A673 (cell line): ENCODE measurements around the gene PDE9A. TPM values are rescaled to one million over a fixed set of nuclear protein-coding genes. Genes with fewer than 3 reads are reported as not detected.
A peak's percentile ranks its signal among the peaks of the same experiment; 100 is the strongest.

Experiments
- BruUV-seq: library from RNA; stranded (reverse); fragments of 400-500 nt; replicated peaks from 2 replicates; lab custom pipeline; 2021; lab: Mats Ljungman, UMichigan
- CTCF ChIA-PET: fragments of 300-600 bp; sonication (Branson Sonifier 250); formaldehyde crosslinking; loops from one replicate; lab custom pipeline; 2022; ENCODE audit warnings: antibody characterized with exemption; lab: Charles Lee
- POLR2A ChIA-PET: fragments of 300-600 bp; sonication (Branson Sonifier 250); formaldehyde crosslinking; loops from one replicate; lab custom pipeline; 2022; ENCODE audit warnings: antibody characterized with exemption; ENCODE audit not compliant: low non-redundant PET; lab: Charles Lee
- DNase-seq: peaks from one replicate; pipeline ENCODE4 v3.0.0-alpha.2; 2015; ENCODE audit warnings: low spot score
- H3K27ac ChIP-seq: fragments of 200-600 bp; sonication (generic); 2 replicates; pipeline ENCODE4 v1.5.1; 2016; ENCODE audit warnings: mixed run types, low read depth, mild to moderate bottlenecking, mixed read lengths, antibody characterized with exemption, low read length; ENCODE audit not compliant: poor library complexity, severe bottlenecking
- H3K27me3 ChIP-seq: fragments of 200-600 bp; sonication (generic); replicated peaks from 2 replicates; pipeline ENCODE4 v1.6.1; 2017; ENCODE audit warnings: mixed run types, low read depth, mild to moderate bottlenecking, mixed read lengths, antibody characterized with exemption, low read length; ENCODE audit not compliant: insufficient read depth, poor library complexity
- H3K36me3 ChIP-seq: fragments of 200-600 bp; sonication (generic); 2 replicates; pipeline ENCODE4 v1.6.1; 2016; ENCODE audit warnings: mixed run types, mild to moderate bottlenecking, mixed read lengths, antibody characterized with exemption, low read length; ENCODE audit not compliant: insufficient read depth, poor library complexity, severe bottlenecking
- H3K4me1 ChIP-seq: fragments of 200-600 bp; sonication (generic); 2 replicates; pipeline ENCODE4 v1.6.1; 2017; ENCODE audit warnings: mixed run types, mild to moderate bottlenecking, mixed read lengths, antibody characterized with exemption, low read length; ENCODE audit not compliant: insufficient read depth, poor library complexity, severe bottlenecking
- H3K4me3 ChIP-seq: fragments of 200-600 bp; sonication (generic); 2 replicates; pipeline ENCODE4 v1.5.1; 2016; ENCODE audit warnings: low read depth, mixed run types, mild to moderate bottlenecking, mixed read lengths, low read length; ENCODE audit not compliant: poor library complexity, severe bottlenecking
- H3K9me3 ChIP-seq: fragments of 200-600 bp; sonication (generic); 2 replicates; pipeline ENCODE4 v1.6.1; 2016; ENCODE audit warnings: mixed run types, low read depth, mild to moderate bottlenecking, mixed read lengths, antibody characterized with exemption, low read length; ENCODE audit not compliant: poor library complexity, severe bottlenecking
- EZH2 ChIP-seq: fragments of 200-600 bp; sonication (generic); IDR thresholded peaks from 2 replicates; pipeline ENCODE4 v1.6.1; 2017; ENCODE audit warnings: borderline replicate concordance, low read depth, mild to moderate bottlenecking, mixed read lengths, antibody characterized with exemption, low read length; ENCODE audit not compliant: poor library complexity, severe bottlenecking
- intact Hi-C: fragments of 100-400 bp; cut with micrococcal nuclease; formaldehyde crosslinking; loops from one replicate; pipeline ENCODE4 v1.10.0; 2022; ENCODE audit not compliant: unreplicated experiment
- total RNA-seq: library from RNA; stranded (reverse); gene quantifications from 2 replicates; pipeline ENCODE4 v1.2.3, GENCODE V29; 2021
- TF ChIP-seq, protein P1 (sequence below): fragments of 300-800, 200-600 bp; sonication (generic); conservative IDR thresholded peaks from 2 replicates; pipeline ENCODE4 v1.5.1; 2017; ENCODE audit warnings: low read depth, mild to moderate bottlenecking, antibody characterized with exemption, low read length, moderate library complexity, mixed read lengths

PDE9A gene
- total RNA-seq, 1 experiment from 2014 or later, result 14.3 TPM

DNA sequence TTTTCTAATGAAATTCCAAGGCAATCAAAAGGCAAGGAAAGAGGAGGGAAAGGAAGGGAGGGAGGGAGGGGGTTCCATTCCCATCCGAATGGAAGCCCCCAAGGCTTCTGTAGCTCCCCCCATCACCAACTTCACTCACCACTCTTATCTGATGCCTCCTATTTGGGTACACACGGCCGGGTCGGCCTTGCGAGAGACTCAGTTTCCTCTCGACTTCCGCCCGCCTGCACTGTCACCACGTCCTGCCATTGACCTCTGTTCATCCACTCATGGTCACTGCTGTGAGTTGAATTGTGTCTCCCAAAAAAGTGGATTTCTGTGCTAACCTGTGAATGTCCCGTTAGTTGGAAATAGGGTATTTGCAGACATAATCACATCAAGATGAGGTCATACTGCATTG is 11.2 kb downstream of the PDE9A start:
- no peak overlapping the region for H3K27ac ChIP-seq
- no peaks in the 10 kb centered on the region for H3K27me3 ChIP-seq
- H3K36me3 ChIP-seq, result no peaks in the 10 kb centered on the region
- BruUV-seq, result no TSS peak
- POLR2A ChIA-PET, result no interaction called here
- peaks cover 28% of the 10 kb centered on the region for H3K4me1 ChIP-seq
- H3K9me3 ChIP-seq, result no peaks in the 10 kb centered on the region
- CTCF ChIA-PET, result no interaction called here
- TF ChIP-seq, protein P1, sequence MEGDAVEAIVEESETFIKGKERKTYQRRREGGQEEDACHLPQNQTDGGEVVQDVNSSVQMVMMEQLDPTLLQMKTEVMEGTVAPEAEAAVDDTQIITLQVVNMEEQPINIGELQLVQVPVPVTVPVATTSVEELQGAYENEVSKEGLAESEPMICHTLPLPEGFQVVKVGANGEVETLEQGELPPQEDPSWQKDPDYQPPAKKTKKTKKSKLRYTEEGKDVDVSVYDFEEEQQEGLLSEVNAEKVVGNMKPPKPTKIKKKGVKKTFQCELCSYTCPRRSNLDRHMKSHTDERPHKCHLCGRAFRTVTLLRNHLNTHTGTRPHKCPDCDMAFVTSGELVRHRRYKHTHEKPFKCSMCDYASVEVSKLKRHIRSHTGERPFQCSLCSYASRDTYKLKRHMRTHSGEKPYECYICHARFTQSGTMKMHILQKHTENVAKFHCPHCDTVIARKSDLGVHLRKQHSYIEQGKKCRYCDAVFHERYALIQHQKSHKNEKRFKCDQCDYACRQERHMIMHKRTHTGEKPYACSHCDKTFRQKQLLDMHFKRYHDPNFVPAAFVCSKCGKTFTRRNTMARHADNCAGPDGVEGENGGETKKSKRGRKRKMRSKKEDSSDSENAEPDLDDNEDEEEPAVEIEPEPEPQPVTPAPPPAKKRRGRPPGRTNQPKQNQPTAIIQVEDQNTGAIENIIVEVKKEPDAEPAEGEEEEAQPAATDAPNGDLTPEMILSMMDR, result no peak
- no peak for DNase-seq
- H3K4me3 ChIP-seq, result no peak overlapping the region
- intact Hi-C loops, result no loop called here

DNA sequence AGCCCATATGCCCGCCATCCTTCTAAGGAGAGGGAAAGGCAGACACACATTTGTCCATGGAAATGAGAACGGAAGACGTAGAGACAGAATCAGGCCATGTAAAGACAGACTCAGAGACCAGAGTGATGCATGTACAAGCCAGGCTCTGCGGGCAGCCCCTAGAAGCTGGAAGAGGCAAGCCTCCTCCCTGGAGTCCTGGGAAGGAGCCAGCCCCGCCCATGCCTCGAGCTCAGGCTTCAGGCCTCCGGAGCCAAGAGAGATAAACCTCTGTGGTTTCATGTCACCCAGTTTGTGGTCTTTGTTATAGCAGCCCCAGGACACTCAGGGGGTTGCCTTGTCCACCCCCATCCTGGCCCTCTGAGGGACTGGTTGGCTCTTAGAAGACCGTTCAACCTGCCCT is 11.6 kb downstream of the PDE9A start:
- POLR2A ChIA-PET, result no interaction called here
- CTCF ChIA-PET, result no interaction called here
- BruUV-seq, result no TSS peak

DNA sequence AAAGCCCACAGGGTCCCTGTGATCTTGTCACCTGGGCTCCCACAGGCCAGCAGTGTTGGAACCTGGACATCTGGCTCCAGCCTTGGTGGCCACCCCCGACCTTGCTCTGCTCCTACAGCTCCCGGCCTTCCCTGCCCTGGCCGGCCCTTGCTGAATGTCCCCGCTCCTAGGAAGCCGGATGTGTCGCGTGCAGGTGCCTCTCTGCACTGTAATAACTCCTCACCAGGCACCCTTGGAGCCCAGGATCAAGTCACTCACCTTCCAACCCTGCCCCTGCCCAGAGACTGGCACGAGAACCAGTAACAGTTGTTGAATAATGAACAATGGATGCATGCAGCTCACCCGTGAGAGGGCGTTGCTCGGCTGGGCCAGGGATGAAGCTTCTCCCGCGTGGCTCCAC is 12.1 kb downstream of the PDE9A start:
- ChIA-PET CTCF (no interaction called here), POLR2A (no interaction called here)
- no peak for DNase-seq
- Histone ChIP-seq H3K9me3 (no peaks in the 10 kb centered on the region), H3K27me3 (no peaks in the 10 kb centered on the region), H3K36me3 (no peaks in the 10 kb centered on the region), H3K27ac (no peak overlapping the region), H3K4me1 (peaks cover 25% of the 10 kb centered on the region), H3K4me3 (no peak overlapping the region)
- BruUV-seq, result no TSS peak
- TF ChIP-seq, protein P1, result no peak
- no peak for TF ChIP-seq EZH2
- intact Hi-C loops, result no loop called here

More for the DNA sequence above, 11.6 kb downstream of the PDE9A start:
- Histone ChIP-seq H3K27me3 (no peaks in the 10 kb centered on the region), H3K4me3 (no peak overlapping the region), H3K9me3 (no peaks in the 10 kb centered on the region), H3K4me1 (peaks cover 24% of the 10 kb centered on the region), H3K27ac (no peak overlapping the region), H3K36me3 (no peaks in the 10 kb centered on the region)
- peak; percentile 27 for DNase-seq
- TF ChIP-seq, protein P1, result no peak
- no peak for TF ChIP-seq EZH2
- intact Hi-C loops, result no loop called here
